Left ventricle myocardium inferior (tissue), 1 donor: ENCODE measurements around the gene ASB7. TPM values are rescaled to one million over a fixed set of nuclear protein-coding genes. Genes with fewer than 3 reads are reported as not detected.

Experiments used
- DNase-seq: peaks from one replicate; pipeline ENCODE4 v3.0.0-alpha.2; 2020
- H3K27ac ChIP-seq: fragments of 200-600 bp; replicated peaks from 2 replicates; pipeline ENCODE4 v1.8.0; 2021
- H3K27me3 ChIP-seq: fragments of 200-600 bp; 2 replicates; pipeline ENCODE4 v1.8.0; 2021; ENCODE audit warnings: low read depth
- H3K36me3 ChIP-seq: fragments of 200-600 bp; 2 replicates; pipeline ENCODE4 v1.8.0; 2021
- H3K4me1 ChIP-seq: fragments of 200-600 bp; 2 replicates; pipeline ENCODE4 v1.8.0; 2021
- H3K4me3 ChIP-seq: fragments of 200-600 bp; 2 replicates; pipeline ENCODE4 v1.8.0; 2021; ENCODE audit warnings: mild to moderate bottlenecking, moderate library complexity
- H3K9me3 ChIP-seq: fragments of 200-600 bp; replicated peaks from 2 replicates; pipeline ENCODE4 v1.8.0; 2021
- CTCF ChIP-seq: fragments of 200-600 bp; IDR thresholded peaks from 2 replicates; pipeline ENCODE4 v1.8.0; 2021; ENCODE audit warnings: antibody characterized with exemption, mild to moderate bottlenecking, borderline replicate concordance
- intact Hi-C: fragments of 100-400 bp; cut with micrococcal nuclease; formaldehyde crosslinking; loops from one replicate; pipeline ENCODE4 v1.11.0; 2022
- total RNA-seq: library from RNA; stranded (reverse); fragmentation: NEBNext Ultra II Directional; extraction: Animal tissue kit (Norgen Biotek cat#: 25700); gene quantifications from one replicate; pipeline ENCODE4 v1.2.1, GENCODE V29; 2021
- donor health status: DM: no; HTN: yes; CAD: no; lungs with severe emphysema.

The ASB7 gene
- total RNA-seq, 1 donor from 2014 or later: 4.6 TPM

GRCh38 chr15:100591835-100592234, 10.6 kb upstream of the ASB7 start:
- Histone ChIP-seq H3K4me3 (no peak overlapping the region), H3K9me3 (peaks cover 24% of the 10 kb centered on the region), H3K27me3 (no peaks in the 10 kb centered on the region), H3K27ac (no peak overlapping the region), H3K4me1 (peaks cover 16% of the 10 kb centered on the region), H3K36me3 (peaks cover 3% of the 10 kb centered on the region)
- no peak for TF ChIP-seq CTCF
- intact Hi-C loops: no loop called here
- no peak for DNase-seq

GRCh38 chr15:100592898-100593297, 9.5 kb upstream of the ASB7 start:
- Histone ChIP-seq H3K4me3 (no peak overlapping the region), H3K36me3 (peaks cover 3% of the 10 kb centered on the region), H3K27me3 (no peaks in the 10 kb centered on the region), H3K9me3 (peaks cover 19% of the 10 kb centered on the region), H3K4me1 (peaks cover 21% of the 10 kb centered on the region), H3K27ac (no peak overlapping the region)
- no peak for TF ChIP-seq CTCF
- no peak for DNase-seq
- intact Hi-C loops: no loop called here

- peaks cover 21% of the 10 kb centered on the region for H3K4me1 ChIP-seq
- no peak for TF ChIP-seq CTCF
- DNase-seq: no peak
- no peaks in the 10 kb centered on the region for H3K27me3 ChIP-seq
- peaks cover 14% of the 10 kb centered on the region for H3K9me3 ChIP-seq
- intact Hi-C loops: no loop called here
- peaks cover 3% of the 10 kb centered on the region for H3K36me3 ChIP-seq
- H3K27ac ChIP-seq: no peak overlapping the region
- no peak overlapping the region for H3K4me3 ChIP-seq
Measured at GRCh38 chr15:100593431-100593830, 9.0 kb upstream of the ASB7 start.

- intact Hi-C loops: no loop called here
- no peak for TF ChIP-seq CTCF
- DNase-seq: no peak
Measured at GRCh38 chr15:100595964-100596363, 6.4 kb upstream of the ASB7 start.

GRCh38 chr15:100596792-100597191, 5.6 kb upstream of the ASB7 start:
- intact Hi-C loops: no loop called here
- TF ChIP-seq CTCF: no peak
- no peak for DNase-seq
- Histone ChIP-seq H3K27me3 (no peaks in the 10 kb centered on the region), H3K9me3 (no peaks in the 10 kb centered on the region), H3K4me3 (no peak overlapping the region), H3K36me3 (no peaks in the 10 kb centered on the region), H3K4me1 (peaks cover 43% of the 10 kb centered on the region), H3K27ac (no peak overlapping the region)

More at GRCh38 chr15:100595964-100596363, 6.4 kb upstream of the ASB7 start:
- Histone ChIP-seq H3K27ac (no peak overlapping the region), H3K4me1 (peaks cover 35% of the 10 kb centered on the region), H3K4me3 (no peak overlapping the region), H3K27me3 (no peaks in the 10 kb centered on the region), H3K36me3 (no peaks in the 10 kb centered on the region), H3K9me3 (no peaks in the 10 kb centered on the region)

- no peaks in the 10 kb centered on the region for H3K9me3 ChIP-seq
- H3K4me1 ChIP-seq: peaks cover 50% of the 10 kb centered on the region
- no peak for DNase-seq
- intact Hi-C loops: no loop called here
- no peak overlapping the region for H3K4me3 ChIP-seq
- H3K27ac ChIP-seq: no peak overlapping the region
- H3K27me3 ChIP-seq: no peaks in the 10 kb centered on the region
- TF ChIP-seq CTCF: no peak
- H3K36me3 ChIP-seq: no peaks in the 10 kb centered on the region
Measured at GRCh38 chr15:100597862-100598261, 4.5 kb upstream of the ASB7 start.
